ENCODE data around the gene IDUA. TPM values are rescaled to one million over a fixed set of nuclear protein-coding genes. Genes with fewer than 3 reads are reported as not detected.

IDUA gene
- polyA plus RNA-seq, 3 donors, result 6.4 to 64.4 (median 8.5) TPM

GRCh38 chr4:1040344-1041146 is 53.7 kb downstream of the IDUA start:
- H2AFZ ChIP-seq (ENCODE audit: insufficient read depth, low read depth, low read length, poor library complexity, severe bottlenecking), result no peak overlapping the region
- no peak overlapping the region for H3K4me3 Mint-ChIP-seq

More at GRCh38 chr4:1040344-1041146, 53.7 kb downstream of the IDUA start:
- Mint-ChIP-seq H3K27me3 (ENCODE audit: low read depth in 3 of 3) (peaks cover 0 to 22% (median 11%) of the 10 kb centered on the region in 3 donors), H3K27ac (peak overlapping the region in 2 of 7 donors; percentile 23 to 68), H3K36me3 (no peaks in the 10 kb centered on the region), H3K4me1 (peaks cover 12% of the 10 kb centered on the region), H3K9me3 (no peaks in the 10 kb centered on the region)
- Histone ChIP-seq H3K4me3 (replicated peaks in 1 of 3; ENCODE audit: low read depth in 2 of 3, low read length in 3 of 3) (no peak overlapping the region), H3K36me3 (replicated peaks in 1 of 2; ENCODE audit: control insufficient read depth in 1 of 2, insufficient read depth in 2 of 2, low read length in 2 of 2) (no peaks in the 10 kb centered on the region), H3K4me2 (replicated peaks; ENCODE audit: extremely low read depth, low read length, poor library complexity, severe bottlenecking) (no peak overlapping the region), H3K27ac (ENCODE audit: low read depth in 1 of 2, low read length in 2 of 2) (no peak overlapping the region), H4K20me1 (ENCODE audit: insufficient read depth, low read length) (no peaks in the 10 kb centered on the region), H3K4me1 (ENCODE audit: control insufficient read depth in 1 of 2, insufficient read depth in 2 of 2, low read length in 2 of 2) (peaks cover 14 to 17% of the 10 kb centered on the region in 2 donors), H3K9me3 (replicated peaks in 1 of 2; ENCODE audit: control insufficient read depth in 1 of 2, insufficient read depth in 1 of 2, low read length in 2 of 2) (no peaks in the 10 kb centered on the region), H3K79me2 (ENCODE audit: insufficient read depth, low read length) (no peaks in the 10 kb centered on the region), H3K9ac (ENCODE audit: insufficient read depth, low read length, poor library complexity, severe bottlenecking) (no peak overlapping the region), H3K27me3 (ENCODE audit: control insufficient read depth in 2 of 2, insufficient read depth in 2 of 2, low read length in 2 of 2) (peaks cover 0 to 9% of the 10 kb centered on the region in 2 donors)
- no peak for DNase-seq
- WGBS (ENCODE audit: insufficient coverage), result 92% methylated on average over 20 of the region's 21 CpGs
- intact Hi-C loops (cut with micrococcal nuclease), result loop anchor here in 1 of 2 donors (5.0 kb wide), 1 partner anchor 42 kb away; no protein-coding TSS in a partner anchor
- TF ChIP-seq CTCF (IDR thresholded peaks at IDR 0.05), result no peak
